ENCODE results near the gene ADAMTS2.

Gene ADAMTS2

DNA sequence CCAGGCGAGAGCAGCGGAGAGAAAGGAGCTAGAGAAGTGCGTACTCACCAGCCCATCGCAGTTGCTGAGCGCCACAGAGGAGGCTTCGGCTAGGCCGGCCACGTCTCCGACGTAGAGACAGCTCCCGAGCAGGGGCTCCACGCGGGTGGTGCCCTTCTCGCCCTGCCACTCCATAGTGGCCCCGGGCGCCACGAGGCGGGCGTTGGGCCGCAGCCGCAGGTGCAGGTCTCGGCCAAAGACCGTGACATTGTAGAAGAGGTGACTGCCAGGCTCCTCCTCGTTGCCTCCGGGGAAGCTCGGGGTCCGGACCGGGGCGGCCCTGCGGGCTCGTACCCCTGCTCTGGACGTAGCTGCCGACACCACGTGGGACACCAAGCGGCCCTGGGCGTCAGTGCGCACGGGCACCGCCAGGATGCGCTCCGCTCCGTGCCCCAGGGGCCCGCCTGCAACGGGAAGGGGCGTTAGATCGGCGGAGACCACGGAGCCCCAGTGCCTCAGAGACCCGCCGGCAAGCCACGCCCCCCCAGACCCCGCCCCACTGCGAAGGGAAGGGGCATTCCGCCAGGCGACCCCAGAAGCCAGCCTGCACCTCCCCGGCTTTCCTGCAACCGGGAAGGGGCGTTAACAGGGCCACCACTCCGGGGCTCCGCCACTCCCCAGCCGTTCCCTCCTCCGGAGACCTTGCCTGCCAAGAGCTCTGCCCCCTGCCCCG, 1.4 kb downstream of the ADAMTS2 start:
- DNase-seq (ENCODE audit: low read depth in 2 of 2) = no peak

DNA sequence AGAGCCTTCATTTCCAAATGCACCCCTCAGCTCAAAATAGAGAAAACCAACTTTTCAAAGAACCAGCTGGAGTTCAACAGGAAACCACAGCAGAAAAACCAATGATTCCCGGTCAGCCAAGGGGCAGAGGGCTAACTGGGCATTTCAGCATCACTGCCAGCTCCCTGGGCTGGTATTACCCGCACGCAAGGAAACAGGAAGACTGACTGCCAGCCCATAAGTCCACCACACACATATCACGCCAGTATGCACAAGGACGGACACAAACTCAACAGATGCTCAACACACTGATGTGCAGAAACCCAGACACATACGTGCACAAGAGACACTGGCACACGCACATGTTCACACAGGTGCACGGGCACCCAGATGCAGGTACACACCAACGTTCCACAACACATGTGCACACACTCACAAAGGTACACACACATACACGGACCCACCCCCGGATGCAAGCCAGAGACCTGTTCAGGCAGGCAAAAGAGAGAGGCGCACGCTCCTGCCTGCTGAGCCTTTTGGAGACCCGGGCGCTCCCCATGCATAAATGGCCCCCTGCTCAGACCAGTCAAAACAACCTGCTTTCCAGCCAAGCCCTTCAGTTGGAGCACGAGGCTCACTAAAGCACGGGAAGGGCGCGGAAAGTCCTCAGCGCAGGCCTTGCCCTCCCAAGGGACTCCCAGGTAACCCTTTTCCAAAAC, 2.1 kb downstream of the ADAMTS2 start:
- DNase-seq (ENCODE audit: low read depth in 2 of 2) = no peak

DNA sequence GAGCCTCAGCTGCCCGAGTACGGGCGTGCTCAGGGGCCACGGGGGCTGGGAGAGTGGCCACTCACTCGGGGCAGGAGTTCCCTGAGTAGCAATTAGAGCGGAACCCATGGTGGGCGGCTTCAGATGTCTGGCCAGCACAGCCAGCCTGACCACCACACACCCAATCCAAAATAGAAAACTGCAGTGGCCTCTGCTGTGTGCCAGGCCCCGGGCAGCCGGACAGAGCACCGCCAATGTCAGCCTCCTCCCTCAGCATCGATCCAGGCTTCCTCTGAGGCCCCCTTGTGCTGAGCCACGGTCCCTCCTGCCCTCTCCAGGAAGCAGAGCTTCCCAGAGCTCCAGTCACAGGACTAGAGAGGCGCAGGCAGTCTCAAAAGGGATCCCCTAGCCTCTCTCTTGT, 2.7 kb downstream of the ADAMTS2 start:
- no peak for DNase-seq (ENCODE audit: low read depth in 2 of 2)

DNA sequence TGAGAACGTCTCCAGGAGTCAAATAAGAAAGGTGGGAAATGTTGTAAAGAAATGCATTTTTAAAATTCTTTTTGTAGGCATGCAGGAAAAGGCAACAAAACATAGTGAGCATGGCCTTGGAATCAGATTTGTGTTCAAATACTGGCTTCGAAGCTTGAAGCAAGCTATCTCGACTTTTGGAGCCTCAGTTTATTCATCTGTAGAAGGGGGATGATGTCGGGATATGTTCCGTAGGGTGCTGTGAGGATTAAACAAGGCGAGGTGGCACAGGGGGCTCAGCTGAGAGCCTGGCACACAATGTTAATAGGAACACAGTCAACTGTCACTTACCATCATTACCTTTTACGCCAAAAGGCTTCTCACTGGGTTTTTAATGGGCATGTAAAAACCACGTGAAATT, 4.8 kb downstream of the ADAMTS2 start:
- no peak for DNase-seq (ENCODE audit: low read depth in 2 of 2)

DNA sequence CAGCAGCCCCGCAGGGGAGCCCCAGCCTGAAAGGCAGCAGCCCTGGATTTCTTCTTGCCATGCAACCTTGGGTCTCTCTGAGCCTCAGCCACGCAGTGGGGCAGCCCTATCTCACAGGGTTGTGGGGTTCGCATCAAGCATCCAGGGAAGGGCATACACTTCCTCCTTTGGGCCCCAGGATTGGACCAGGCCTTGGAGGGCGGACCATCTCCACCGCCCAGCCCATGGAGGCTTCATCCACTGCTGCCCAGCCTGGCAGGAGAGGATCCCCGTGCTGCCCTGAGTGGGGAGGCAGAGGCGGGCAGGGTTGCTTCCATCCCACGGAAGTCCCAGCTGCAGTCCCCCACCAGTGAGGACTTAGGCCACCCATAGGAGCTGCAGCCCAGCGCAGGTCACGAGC, 5.3 kb downstream of the ADAMTS2 start:
- DNase-seq (ENCODE audit: low read depth in 2 of 2) = no peak

DNA sequence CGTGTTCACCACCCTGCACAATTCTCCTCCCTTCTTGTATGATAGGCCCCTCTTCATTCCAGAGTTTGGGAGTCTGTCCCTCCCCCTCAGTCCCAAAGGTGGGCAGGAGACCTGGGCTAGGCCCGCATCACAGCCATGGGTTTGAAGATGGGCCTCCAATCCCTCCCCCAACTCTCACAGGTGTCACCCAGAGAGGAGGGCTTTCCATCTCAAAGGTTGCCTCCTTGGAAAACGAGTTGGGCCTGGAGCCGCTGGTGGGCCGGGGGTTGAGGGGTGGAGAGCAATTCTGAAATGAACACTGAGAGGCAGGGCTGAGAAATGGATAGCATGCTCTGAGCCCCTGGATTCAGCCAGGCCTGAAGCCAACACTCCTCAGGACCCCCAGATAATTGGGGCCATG, 6.2 kb downstream of the ADAMTS2 start:
- DNase-seq (ENCODE audit: low read depth in 2 of 2) = no peak

DNA sequence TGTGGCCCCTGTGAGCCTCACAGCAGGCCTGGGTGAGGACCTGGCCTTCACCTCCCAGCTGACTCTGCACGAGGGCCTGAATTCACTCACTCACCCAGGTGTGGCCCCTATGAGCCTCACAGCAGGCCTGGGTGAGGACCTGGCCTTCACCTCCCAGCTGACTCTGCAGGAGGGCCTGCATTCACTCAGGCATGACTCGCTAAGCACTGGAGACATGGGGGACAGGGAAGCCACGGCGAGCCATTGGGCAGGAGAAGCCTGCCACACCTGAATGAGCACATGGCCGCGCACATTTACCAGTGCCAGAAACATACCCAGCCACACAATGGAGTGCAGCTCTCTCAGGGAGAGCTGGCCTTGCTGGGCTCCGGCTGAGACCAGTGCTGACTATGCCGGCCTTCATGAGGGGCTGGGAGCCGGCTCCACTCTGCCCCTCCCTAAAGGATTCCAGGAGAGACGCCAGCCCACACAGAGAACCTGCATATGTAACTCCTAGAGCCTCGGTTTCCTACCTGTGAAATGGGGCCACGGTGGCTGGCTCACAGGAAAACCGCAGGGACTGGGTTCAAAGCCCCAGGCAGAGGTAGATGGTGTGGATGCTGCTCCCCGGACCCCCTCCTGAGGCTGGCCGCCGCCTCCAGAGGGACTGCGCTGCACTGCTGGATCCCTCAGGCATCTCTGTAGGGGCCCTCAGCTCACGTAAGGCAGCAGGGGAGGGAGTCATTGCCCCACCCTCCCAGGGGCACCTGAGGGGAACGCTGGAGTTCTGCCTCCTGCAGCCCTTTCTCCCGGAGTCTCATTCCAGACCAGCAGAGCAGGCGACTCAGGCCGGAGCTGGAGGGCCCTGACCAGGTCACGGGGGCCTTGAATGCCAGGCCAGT, 7.2 kb downstream of the ADAMTS2 start:
- DNase-seq (ENCODE audit: low read depth in 2 of 2) = no peak

DNA sequence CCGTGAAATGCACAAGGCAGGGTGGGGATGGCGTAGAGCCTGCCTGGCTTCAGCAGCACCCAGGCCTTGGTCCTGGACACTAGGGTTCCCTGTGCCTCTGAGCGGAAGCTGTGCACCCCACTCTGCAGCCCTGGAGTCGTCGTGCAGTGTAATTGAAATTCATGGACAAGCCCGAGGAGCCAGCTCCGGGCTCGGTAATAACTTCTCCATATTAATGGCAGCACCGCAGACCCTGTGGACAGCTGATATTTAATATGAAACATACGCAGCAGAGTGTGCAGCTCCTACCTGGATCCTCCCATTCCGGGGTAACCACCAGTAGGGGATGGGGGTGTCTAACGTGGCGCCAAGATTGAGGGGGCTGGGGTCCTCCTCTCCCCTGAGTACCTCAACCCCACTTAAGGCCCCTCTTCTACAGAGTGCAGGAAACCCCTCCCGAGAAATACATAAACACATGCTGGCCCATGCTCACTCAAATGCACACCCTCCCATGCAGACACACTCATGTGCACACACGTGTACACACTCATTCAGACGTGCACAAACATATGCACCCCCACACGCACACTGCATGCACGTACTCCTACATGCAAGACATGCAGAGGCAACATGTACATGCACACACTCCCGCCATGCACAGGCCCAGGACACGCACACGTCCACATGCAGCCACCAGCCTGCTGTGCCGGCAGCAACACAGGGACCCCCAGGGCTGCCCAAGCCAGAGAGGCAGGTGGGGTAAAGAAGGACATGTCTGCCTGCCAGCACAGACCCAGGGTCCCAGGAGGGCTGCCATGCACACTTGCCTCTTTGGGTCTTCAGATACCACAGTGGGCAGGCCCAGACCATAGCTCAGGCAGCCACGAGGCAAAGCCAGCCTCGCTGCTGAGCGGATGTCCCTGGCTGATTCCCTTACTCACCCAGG, 8.1 kb downstream of the ADAMTS2 start:
- no peak for DNase-seq (ENCODE audit: low read depth in 2 of 2)

DNA sequence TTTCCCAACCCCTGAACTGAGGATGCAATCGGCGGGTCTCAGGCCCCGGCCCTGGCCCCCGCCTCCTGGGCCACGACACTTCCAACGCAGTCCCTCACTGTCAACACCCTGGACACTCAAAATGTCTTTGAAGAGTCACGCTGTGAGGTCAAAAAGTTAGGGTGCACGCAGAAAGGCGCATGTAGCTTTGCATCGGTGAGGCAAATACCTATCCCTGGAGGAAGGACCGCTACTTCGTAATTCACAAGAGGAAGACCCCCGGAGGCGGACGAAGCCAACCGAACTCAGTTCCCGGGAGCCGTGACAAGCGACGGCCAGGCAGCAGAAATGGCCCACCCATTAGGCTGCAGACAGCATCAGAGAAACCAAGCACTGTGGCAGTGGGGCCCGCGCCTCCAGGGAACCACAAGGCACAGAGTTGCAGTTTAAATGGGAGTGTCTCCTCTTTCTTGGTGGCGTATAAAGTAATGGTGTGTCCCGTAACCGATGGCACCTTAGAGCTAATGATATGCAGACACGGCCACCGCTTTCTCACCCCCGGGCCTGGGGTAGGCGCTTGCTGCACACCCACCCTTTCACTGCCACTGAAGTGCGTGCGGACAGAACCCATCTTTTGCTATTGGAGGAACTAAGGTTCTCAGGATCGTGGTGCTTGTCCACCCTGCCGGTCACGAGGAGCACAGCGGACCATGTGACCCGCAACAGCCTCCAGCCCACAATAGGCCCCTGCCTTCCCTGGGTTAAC, 9.0 kb downstream of the ADAMTS2 start:
- no peak for DNase-seq (ENCODE audit: low read depth in 2 of 2)

DNA sequence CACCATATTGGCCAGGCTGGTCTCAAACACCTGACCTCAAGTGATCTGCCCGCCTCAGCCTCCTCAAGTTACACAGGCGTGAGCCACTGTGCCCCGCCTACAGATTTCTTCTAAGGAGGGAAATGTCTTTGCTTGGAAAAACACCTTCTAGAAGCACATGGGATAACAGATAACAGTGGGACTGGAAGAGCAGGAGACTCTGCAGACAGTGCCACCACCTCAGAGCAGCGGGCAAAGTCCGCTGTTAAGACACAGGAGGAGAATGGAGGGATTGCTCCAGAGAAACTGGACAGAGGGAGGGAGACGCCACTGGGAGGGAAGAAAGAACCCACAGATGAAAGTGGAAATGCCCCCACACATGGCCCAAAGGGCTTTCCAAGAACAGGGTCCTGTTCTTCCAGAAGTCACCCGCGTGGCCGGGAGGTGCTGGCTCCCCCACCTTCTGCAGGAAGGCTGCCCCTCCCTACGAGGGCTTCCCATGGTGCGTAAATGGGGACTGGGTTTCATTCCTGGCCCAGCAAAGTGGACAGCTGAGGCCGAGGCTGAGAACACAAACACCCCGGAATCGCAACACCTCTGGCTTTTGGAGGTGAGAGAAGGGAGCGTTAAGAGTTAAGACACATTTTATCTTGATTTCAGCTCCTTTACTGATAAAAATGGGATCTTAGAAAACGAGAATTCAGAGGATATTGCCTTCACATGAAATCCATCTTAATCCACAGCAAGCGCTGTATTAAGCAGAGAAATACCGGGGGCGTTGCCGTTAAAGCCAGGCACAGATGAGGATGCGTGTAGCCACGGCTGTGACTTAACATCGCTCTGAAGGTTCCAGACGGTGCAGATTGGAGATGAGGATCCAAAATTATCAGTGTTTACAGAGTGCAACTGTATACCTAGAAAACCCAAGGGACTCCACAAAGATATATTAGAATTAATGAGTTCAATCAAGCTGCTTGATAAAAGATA, 11.2 kb downstream of the ADAMTS2 start:
- no peak for DNase-seq (ENCODE audit: low read depth in 2 of 2)

DNA sequence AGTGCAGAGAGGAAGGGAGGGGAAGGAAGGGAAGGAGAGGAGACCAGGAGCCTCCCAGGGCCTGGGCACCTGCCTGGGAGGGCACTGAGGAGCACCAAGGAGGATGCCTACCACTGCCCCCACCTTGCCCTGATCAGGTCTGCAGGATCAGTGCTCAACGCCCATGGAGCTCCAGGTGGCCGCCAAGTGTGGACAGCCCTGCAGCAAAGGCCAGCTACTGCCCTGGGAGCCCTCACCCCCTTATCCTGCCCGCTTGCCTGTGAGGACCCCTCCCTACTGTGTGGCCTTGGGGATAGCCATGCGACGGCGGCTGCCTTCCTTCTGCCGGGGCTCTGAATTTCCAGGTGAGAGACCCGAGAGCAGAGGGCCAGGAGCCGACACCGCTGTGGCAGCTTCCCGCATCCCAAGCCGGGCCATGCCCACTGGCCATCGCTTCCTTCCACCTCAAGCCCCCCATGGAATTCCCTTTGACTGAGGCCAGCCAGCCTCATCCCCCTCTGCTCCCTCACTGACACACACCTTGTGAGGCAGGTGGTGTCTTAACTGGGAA, 12.4 kb downstream of the ADAMTS2 start:
- DNase-seq (ENCODE audit: low read depth in 2 of 2) = no peak

DNA sequence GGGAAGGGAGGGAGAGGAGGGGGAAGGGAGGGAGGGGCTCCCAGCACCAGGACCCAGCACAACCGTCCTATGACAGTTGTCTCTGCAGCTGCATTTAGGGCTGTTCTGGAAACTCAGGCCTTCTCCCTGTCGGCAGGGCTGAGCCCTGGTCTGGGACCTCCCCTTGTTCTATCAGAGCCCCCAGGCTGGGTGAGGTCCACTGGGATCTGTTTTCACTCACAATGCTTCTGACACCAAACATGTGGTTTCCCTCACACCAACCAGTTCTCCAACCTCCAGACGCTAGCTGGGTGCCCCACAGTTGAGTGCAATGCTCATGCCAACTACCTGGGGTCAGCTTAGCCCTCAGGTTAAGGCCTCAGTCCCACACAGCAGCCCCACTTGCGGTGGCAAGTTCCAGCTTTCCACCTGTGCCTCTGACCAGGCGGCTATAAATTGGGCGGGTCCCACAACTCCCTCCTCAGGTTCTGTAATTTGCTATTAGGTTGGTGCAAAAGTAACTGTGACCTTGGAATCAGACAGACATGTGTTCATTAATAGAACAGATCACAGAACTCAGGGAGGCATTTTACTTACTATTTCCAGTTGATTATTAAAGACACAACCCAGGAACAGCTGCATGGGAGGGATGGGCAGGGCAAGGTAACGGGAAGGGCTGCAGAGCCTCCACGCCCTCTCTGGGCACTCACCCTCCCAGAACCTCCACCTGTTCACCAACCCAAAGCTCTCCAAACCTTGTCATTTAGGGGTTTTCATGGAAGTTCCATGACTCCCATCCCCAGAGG, 13.5 kb downstream of the ADAMTS2 start:
- DNase-seq (ENCODE audit: low read depth in 2 of 2) = no peak

DNA sequence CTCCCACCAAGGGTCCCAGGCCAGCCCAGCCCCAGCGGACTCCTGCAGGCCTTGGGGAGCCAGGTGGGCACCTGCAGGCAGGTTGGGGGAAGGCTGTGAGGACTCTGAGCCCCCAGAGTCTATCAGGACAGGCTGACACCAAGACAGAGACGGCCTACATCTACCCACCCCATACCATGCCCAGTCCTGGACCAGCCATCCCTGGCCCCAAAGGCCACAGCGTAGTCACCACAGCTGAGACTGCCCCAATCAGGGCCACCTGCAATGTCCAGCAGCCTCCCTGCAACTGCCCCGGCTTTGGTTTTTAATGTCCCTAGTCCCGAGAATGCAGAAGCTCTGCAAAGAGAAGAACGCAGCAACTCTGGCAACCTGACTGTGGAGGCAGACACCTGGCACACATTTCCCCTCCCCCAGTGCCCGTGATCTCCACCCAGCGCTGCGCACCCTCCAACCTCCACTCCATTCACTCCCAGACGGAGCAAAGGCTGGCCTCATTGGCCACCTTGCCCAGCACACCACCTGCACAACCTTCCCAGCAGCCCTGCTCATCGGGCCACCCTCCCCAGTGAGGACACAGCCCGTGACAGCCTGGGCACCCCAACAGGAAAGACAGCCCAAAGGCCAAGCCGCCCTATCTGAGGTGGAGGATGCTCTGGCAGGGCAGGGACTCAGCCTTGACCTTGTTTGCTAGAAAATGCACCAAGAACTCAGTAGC, 14.9 kb downstream of the ADAMTS2 start:
- DNase-seq (ENCODE audit: low read depth in 2 of 2) = no peak

DNA sequence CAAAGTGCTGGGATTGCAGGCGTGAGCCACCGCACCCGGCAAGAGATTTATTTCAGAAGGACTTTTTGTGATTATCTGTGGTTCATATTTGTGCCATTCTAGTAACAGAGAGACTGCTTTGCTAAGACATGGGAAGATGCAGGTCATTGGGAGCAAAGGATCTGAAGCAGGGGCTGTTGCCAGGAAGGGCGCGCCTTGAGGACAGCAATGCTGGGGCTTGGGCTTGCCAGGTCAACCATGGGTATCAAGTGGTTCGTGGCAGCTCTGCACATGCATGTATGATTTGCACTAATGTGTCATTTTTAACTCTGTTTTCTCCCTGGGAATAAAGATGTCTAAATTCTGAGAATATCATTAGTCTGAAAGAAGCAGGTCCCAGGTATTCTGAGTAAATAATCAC, 17.0 kb downstream of the ADAMTS2 start:
- no peak for DNase-seq (ENCODE audit: low read depth in 2 of 2)

DNA sequence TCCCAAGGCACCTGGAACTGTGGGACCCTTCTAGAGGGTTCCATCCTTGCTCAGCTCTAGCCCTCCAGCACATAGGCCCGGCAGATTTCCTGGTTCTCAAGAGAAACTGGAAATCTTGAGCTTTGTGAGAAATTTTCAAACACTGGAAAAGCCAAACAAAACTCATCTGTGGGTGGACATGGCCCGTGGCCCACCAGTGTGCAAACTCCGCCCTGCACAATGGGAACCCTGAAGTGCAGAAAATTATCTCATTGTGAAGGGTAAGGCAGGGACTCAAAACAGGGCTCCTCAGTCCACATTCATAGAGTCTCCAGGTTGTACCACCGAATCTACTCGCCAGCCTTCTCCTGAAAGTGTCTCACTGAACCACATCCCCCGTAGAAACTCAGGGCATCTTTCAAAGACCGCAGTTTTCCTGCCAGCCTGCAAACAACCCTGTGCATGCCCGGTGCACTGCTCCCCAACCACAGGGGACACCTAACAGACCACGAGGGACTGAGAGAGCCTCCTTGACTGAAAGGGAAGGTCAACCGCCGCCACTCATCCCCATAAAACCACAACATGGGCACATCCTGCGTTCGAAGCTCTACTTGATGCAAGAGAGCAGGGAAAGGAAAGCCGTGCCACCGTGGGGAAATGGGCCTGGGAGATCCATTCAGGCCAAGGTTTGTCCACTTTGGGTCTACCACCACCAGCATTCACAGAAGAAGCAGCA, 18.1 kb downstream of the ADAMTS2 start:
- DNase-seq (ENCODE audit: low read depth in 2 of 2) = no peak

DNA sequence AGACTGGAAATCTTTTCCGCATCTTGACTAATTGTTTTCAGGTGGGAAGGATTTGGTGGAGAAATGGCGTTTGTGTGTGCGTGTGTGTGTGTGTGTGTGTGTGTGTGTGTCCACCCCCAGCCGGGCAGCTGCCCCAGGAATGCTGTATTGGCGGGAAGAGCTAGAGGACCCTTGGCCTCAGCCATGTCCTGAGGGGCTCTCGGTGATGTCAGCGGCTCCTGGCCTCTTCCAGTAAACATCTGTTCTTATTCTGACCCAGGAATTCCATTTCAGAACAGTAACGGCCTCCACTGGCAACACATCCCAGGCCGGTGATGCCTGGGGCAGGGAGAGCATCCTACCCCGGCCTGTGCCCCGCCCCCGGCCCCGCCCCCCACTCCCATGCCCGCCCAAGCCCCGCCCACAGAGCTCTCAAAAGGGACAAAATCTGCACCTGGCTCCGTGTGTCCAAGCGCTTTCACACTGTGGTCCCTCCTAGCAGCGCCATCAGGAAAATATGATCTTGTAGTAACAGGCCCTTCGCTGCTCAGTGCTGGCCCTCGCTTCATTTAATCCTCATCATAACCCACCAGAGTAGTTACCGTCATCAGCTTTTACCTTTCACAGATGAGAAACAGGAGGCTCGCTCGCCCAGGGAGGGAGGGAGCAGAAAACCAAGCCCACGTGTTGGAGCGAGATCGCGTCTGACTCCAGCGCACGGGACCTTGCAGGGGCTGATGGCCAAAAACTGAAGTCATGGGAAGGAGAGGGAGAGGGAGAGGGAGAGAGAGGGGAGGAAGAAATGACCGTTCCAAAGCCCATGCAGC, 18.9 kb downstream of the ADAMTS2 start:
- no peak for DNase-seq (ENCODE audit: low read depth in 2 of 2)
